Natural killer cell treated with Interleukin-12 subunit alpha and Interleukin-12 subunit beta and Interleukin-15 and Interleukin-18, amount 100 ng/mL, for 72 hours (primary cell): ENCODE measurements around the gene MCAT. TPM values are rescaled to one million over a fixed set of nuclear protein-coding genes. Genes with fewer than 3 reads are reported as not detected.
"Not testable (repeated sequence)": the region's sequence is repeated elsewhere in the genome, so short reads cannot be mapped to it uniquely, and the experiment has no call there.

Source experiments
- ATAC-seq, 2 donors: fragments of 150-1000 bp; cut with Tn5 transposase in 1 of 2; sonication (Bioruptor Pico), chemical (Tn5 transposase) in 1 of 2; 2 replicates each; pipeline ENCODE4 v1.10.0; 2021
- DNase-seq: peaks from one replicate; pipeline ENCODE4 v3.0.0; 2022; ENCODE audit warnings: low spot score
- H3K27ac Mint-ChIP-seq, 2 donors: 1 replicate in 1 of 2; 2 replicates in 1 of 2; pipeline ENCODE4 v1.8.0; 2022; ENCODE audit warnings: mixed read lengths in 2 of 2, mild to moderate bottlenecking in 1 of 2, moderate library complexity in 1 of 2
- H3K27me3 Mint-ChIP-seq, 2 donors: 1 replicate in 1 of 2; 2 replicates in 1 of 2; pipeline ENCODE4 v1.8.0; 2022; ENCODE audit warnings: mixed read lengths in 2 of 2
- H3K36me3 Mint-ChIP-seq: one replicate; pipeline ENCODE4 v1.8.0; 2022; ENCODE audit warnings: mixed read lengths
- H3K4me1 Mint-ChIP-seq, 2 donors: 1 replicate in 1 of 2; 2 replicates in 1 of 2; pipeline ENCODE4 v1.8.0; 2022; ENCODE audit warnings: low read depth in 2 of 2, mixed read lengths in 2 of 2, mild to moderate bottlenecking in 1 of 2
- H3K4me3 Mint-ChIP-seq: one replicate; pipeline ENCODE4 v1.8.0; 2022; ENCODE audit warnings: mixed read lengths
- H3K9me3 Mint-ChIP-seq: 2 replicates; pipeline ENCODE4 v1.8.0; 2022; ENCODE audit warnings: mixed read lengths
- total RNA-seq, 2 donors: library from RNA; stranded (reverse); gene quantifications; one replicate each; pipeline ENCODE4 v1.2.3, GENCODE V29; 2022

The MCAT gene
- total RNA-seq, 2 donors from 2014 or later, result 11.6 to 23.9 TPM

DNA sequence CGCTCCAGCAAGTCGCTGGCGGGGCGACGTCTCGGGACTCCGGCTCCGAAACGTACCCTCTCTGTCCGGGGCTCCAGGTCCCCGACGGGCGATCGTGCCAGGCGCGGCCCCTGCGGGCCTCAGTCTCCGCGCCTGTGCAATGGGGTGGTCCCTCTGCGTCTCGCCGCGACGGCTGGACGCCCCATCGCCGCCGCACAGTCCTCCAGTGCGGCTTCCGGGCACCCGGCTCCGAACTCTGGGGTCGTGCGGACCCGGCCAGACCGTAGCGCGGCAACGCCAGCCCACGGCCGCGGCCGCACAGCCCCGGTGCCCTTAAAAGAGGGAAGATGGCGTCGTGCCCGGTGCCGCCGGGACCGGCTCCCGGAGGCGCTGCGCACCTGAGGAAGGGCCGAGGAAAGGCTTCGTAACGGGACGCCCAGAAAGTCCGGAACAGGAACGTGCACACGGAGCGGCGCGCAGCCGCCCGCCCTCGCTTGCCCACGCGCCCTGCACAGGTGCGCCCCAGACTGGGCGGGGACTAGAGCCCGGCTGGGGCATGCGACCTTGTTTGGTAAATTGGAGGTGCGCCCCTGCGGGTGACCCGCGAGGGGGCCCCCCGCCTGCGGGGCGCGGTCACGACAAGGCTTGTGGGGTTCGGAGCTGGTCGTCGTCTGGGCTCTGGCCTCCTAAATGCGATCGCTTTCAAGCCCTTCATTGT, 32.1 kb downstream of the MCAT start:
- DNase-seq (no peak), ATAC-seq (peak; percentile 62 to 75)
- H3K4me3 Mint-ChIP-seq, result peak overlapping the region; percentile 69
- peaks cover 0 to 7% of the 10 kb centered on the region in 2 donors for H3K27me3 Mint-ChIP-seq
- no peaks in the 10 kb centered on the region for H3K9me3 Mint-ChIP-seq
- no peaks in the 10 kb centered on the region for H3K36me3 Mint-ChIP-seq
- H3K4me1 Mint-ChIP-seq, result peaks cover 0 to 3% of the 10 kb centered on the region in 2 donors
- no peak overlapping the region for H3K27ac Mint-ChIP-seq

GRCh38 chr22:43110444-43110926, 32.7 kb downstream of the MCAT start, which contains the start of gene BIK:
Gene BIK, plus strand, starts transcription at chr22:43110750. Its CDS starts 13,273 bp downstream, at chr22:43124023.
- peak within 1 kb of the TSS; percentile 69 for H3K4me3 Mint-ChIP-seq
- ATAC-seq (peak; percentile 60 to 68), DNase-seq (no peak)
- peaks cover 0 to 3% of the 10 kb centered on the region in 2 donors for H3K4me1 Mint-ChIP-seq
- no peaks in the 10 kb centered on the region for H3K36me3 Mint-ChIP-seq
- H3K27me3 Mint-ChIP-seq, result peaks cover 0 to 7% of the 10 kb centered on the region in 2 donors
- no peaks in the 10 kb centered on the region for H3K9me3 Mint-ChIP-seq
- H3K27ac Mint-ChIP-seq, result no peak within 1 kb of the TSS

- H3K9me3 Mint-ChIP-seq, result no peaks in the 10 kb centered on the region
- H3K4me1 Mint-ChIP-seq, result peaks cover 0 to 3% of the 10 kb centered on the region in 2 donors
- peaks cover 0 to 7% of the 10 kb centered on the region in 2 donors for H3K27me3 Mint-ChIP-seq
- H3K36me3 Mint-ChIP-seq, result no peaks in the 10 kb centered on the region
- no peak overlapping the region for H3K27ac Mint-ChIP-seq
- ATAC-seq (no peak), DNase-seq (no peak)
- H3K4me3 Mint-ChIP-seq, result peak overlapping the region; percentile 52
Observed at GRCh38 chr22:43109921-43110443, 33.2 kb downstream of the MCAT start.

- Mint-ChIP-seq H3K27me3 (peaks cover 0 to 7% of the 10 kb centered on the region in 2 donors), H3K4me3 (no peak overlapping the region), H3K36me3 (no peaks in the 10 kb centered on the region), H3K4me1 (peaks cover 0 to 3% of the 10 kb centered on the region in 2 donors), H3K9me3 (no peaks in the 10 kb centered on the region), H3K27ac (no peak overlapping the region)
- no peak for DNase-seq
- ATAC-seq, result no peak
Observed at GRCh38 chr22:43109511-43109910, 33.7 kb downstream of the MCAT start.

DNA sequence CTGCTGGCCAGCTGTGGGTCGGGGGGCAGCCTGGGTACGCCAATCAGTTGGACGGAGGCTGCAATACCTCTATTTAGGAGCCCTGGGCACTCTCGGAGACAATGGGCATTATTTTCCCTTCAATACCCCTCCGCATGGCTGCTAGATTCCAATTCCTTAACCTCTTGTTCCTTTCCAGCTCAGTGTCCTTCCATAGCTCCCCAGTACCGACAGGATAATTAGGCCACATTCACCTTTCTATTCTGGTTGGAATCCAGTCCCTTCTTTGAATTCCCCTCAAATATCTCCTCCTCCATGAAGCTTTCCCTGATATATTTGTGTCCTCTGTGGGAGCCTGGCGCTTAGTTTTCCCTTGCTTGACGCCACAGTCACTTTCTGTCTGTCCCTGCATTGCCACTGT, 36.9 kb downstream of the MCAT start:
- Mint-ChIP-seq H3K27ac (no peak overlapping the region), H3K9me3 (no peaks in the 10 kb centered on the region), H3K4me3 (no peak overlapping the region), H3K36me3 (no peaks in the 10 kb centered on the region), H3K27me3 (peaks cover 0 to 10% of the 10 kb centered on the region in 2 donors), H3K4me1 (peaks cover 3 to 5% of the 10 kb centered on the region in 2 donors)
- ATAC-seq, result no peak
- DNase-seq, result no peak

- H3K9me3 Mint-ChIP-seq, H3K4me3 Mint-ChIP-seq: not testable (repeated sequence)
Observed at GRCh38 chr22:43104950-43105349, 38.2 kb downstream of the MCAT start.

GRCh38 chr22:43104056-43104625, 39.1 kb downstream of the MCAT start:
- ATAC-seq, H3K4me1 Mint-ChIP-seq, H3K36me3 Mint-ChIP-seq, H3K9me3 Mint-ChIP-seq, H3K4me3 Mint-ChIP-seq, DNase-seq, H3K27ac Mint-ChIP-seq, H3K27me3 Mint-ChIP-seq: not testable (repeated sequence)

More at GRCh38 chr22:43104950-43105349, 38.2 kb downstream of the MCAT start:
- H3K27me3 Mint-ChIP-seq, DNase-seq, H3K4me1 Mint-ChIP-seq, H3K36me3 Mint-ChIP-seq, ATAC-seq, H3K27ac Mint-ChIP-seq: not testable (repeated sequence)

- Mint-ChIP-seq H3K27me3 (peaks cover 0 to 5% of the 10 kb centered on the region in 2 donors), H3K9me3 (no peaks in the 10 kb centered on the region), H3K4me3 (no peak overlapping the region), H3K27ac (no peak overlapping the region), H3K36me3 (no peaks in the 10 kb centered on the region), H3K4me1 (peaks cover 0 to 5% of the 10 kb centered on the region in 2 donors)
- DNase-seq (no peak), ATAC-seq (no peak)
Observed at GRCh38 chr22:43101306-43101705, 41.9 kb downstream of the MCAT start.

DNA sequence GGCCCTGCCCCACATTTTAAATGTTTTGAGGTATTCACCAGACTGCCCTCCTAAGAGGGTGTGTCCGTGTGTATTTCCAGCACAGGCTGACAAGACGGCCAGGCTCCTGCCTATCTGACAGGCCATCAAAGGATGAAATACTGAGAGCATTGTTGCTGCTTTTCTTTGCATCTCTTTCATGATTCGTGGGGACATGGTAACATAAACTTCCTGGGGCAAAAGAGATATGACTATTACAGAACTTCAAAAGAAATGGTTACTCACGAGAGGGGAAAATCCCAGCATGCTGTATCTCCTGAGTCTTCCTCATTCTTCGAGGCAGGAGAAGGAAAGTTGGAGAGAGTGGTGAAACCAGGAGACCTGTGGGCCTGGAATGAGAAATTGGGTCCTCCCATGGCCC, 43.0 kb downstream of the MCAT start:
- Mint-ChIP-seq H3K27me3 (peaks cover 0 to 5% of the 10 kb centered on the region in 2 donors), H3K4me1 (peaks cover 0 to 5% of the 10 kb centered on the region in 2 donors), H3K4me3 (no peak overlapping the region), H3K36me3 (peaks cover 6% of the 10 kb centered on the region), H3K9me3 (peaks cover 4% of the 10 kb centered on the region), H3K27ac (no peak overlapping the region)
- no peak for DNase-seq
- ATAC-seq, result no peak

- H3K9me3 Mint-ChIP-seq, result peaks cover 4% of the 10 kb centered on the region
- no peak overlapping the region for H3K4me3 Mint-ChIP-seq
- no peak for ATAC-seq
- no peak overlapping the region for H3K27ac Mint-ChIP-seq
- peaks cover 0 to 5% of the 10 kb centered on the region in 2 donors for H3K27me3 Mint-ChIP-seq
- peaks cover 7% of the 10 kb centered on the region for H3K36me3 Mint-ChIP-seq
- H3K4me1 Mint-ChIP-seq, result peaks cover 0 to 5% of the 10 kb centered on the region in 2 donors
- no peak for DNase-seq
Observed at GRCh38 chr22:43099095-43099494, 44.1 kb downstream of the MCAT start.

- no peak overlapping the region for H3K4me3 Mint-ChIP-seq
- H3K27me3 Mint-ChIP-seq, result no peaks in the 10 kb centered on the region
- no peak for ATAC-seq
- no peaks in the 10 kb centered on the region for H3K4me1 Mint-ChIP-seq
- H3K9me3 Mint-ChIP-seq, result peaks cover 4% of the 10 kb centered on the region
- H3K36me3 Mint-ChIP-seq, result peaks cover 7% of the 10 kb centered on the region
- no peak overlapping the region for H3K27ac Mint-ChIP-seq
- no peak for DNase-seq
Observed at GRCh38 chr22:43098356-43098755, 44.8 kb downstream of the MCAT start.

- no peak overlapping the region for H3K27ac Mint-ChIP-seq
- no peak overlapping the region for H3K4me3 Mint-ChIP-seq
- no peak for DNase-seq
- H3K36me3 Mint-ChIP-seq, result peaks cover 7% of the 10 kb centered on the region
- ATAC-seq, result no peak
- no peaks in the 10 kb centered on the region for H3K4me1 Mint-ChIP-seq
- H3K9me3 Mint-ChIP-seq, result peaks cover 4% of the 10 kb centered on the region
- H3K27me3 Mint-ChIP-seq, result no peaks in the 10 kb centered on the region
Observed at GRCh38 chr22:43096420-43096819, 46.8 kb downstream of the MCAT start.

DNA sequence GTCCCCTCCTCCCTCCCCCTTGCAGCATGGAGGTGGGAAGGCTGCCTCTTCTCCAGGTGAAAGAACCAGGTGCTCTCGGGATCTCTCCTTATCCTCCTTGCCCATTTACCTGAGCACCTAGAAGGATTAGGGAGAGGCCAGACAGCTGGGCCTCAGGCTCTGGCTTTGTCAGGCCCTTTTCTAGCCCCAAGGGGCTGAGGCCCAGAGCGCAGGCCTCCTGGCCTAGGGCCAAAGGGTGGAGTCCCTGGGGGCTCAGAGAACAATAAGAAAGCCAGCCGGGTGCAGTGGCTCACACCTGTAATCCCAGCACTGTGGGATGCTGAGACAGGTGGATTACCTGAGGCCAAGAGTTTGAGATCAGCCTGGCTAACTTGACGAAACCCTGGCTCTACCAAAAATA, 48.6 kb downstream of the MCAT start:
- peaks cover 4% of the 10 kb centered on the region for H3K9me3 Mint-ChIP-seq
- H3K27me3 Mint-ChIP-seq, result no peaks in the 10 kb centered on the region
- no peaks in the 10 kb centered on the region for H3K4me1 Mint-ChIP-seq
- no peak for DNase-seq
- H3K36me3 Mint-ChIP-seq, result peaks cover 7% of the 10 kb centered on the region
- H3K4me3 Mint-ChIP-seq, result no peak overlapping the region
- no peak overlapping the region for H3K27ac Mint-ChIP-seq
- ATAC-seq, result no peak

- peaks cover 0 to 2% of the 10 kb centered on the region in 2 donors for H3K4me1 Mint-ChIP-seq
- peaks cover 7% of the 10 kb centered on the region for H3K36me3 Mint-ChIP-seq
- no peak overlapping the region for H3K27ac Mint-ChIP-seq
- H3K4me3 Mint-ChIP-seq, result no peak overlapping the region
- H3K9me3 Mint-ChIP-seq, result peaks cover 4% of the 10 kb centered on the region
- DNase-seq (no peak), ATAC-seq (no peak)
- H3K27me3 Mint-ChIP-seq, result no peaks in the 10 kb centered on the region
Observed at GRCh38 chr22:43094085-43094484, 49.1 kb downstream of the MCAT start.
